Measurements from ENCODE around the gene SYCP2L.

DNA sequence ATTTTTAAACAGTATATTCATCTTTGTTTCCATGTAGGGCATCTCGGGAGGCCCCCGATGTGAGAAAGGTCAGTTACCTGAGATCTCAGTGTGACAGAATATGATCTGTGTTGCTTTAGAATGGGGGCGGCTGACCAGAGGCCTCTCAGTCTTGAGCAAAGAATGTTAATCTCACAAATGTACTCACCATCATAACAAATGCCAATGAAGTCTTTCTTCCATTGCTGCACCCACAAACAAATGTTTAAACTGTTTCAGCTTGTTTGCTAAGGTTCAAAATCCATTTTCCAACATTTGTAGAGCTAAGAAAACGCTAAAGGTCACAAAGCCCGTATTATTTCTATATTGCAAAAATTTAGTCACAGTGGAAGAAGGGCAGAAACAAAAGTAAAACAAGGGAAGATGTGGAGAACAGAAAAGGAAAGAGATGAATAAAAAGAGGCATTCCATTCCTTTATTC is 125.5 kb downstream of the SYCP2L start:
- TF ChIP-seq ZNF274 (IDR thresholded peaks at IDR 0.05; ENCODE audit: low read depth, low read length) (no peak), CTCF (IDR thresholded peaks at IDR 0.05 in 2 of 3, conservative IDR thresholded peaks at IDR 0.05 in 1 of 3; ENCODE audit: borderline replicate concordance in 1 of 3, insufficient read depth in 1 of 3, low read depth in 2 of 3, low read length in 2 of 3) (no peak), POLR2AphosphoS5 (IDR thresholded peaks at IDR 0.05; ENCODE audit: low read depth, low read length) (no peak), RAD21 (IDR thresholded peaks at IDR 0.05; ENCODE audit: low read depth) (no peak), ZFX (IDR thresholded peaks at IDR 0.05) (no peak), POLR2A (IDR thresholded peaks at IDR 0.05; ENCODE audit: borderline replicate concordance, extremely low read depth, insufficient read depth, insufficient read length) (no peak), REST (IDR thresholded peaks at IDR 0.05; ENCODE audit: low read depth) (no peak), TCF7L2 (IDR thresholded peaks at IDR 0.05; ENCODE audit: borderline replicate concordance, extremely low read depth, insufficient read depth, insufficient read length) (no peak), CEBPB (IDR thresholded peaks at IDR 0.05; ENCODE audit: low read depth) (no peak), SP1 (IDR thresholded peaks at IDR 0.05; ENCODE audit: low read depth) (no peak), ATF3 (IDR thresholded peaks at IDR 0.05) (no peak), YY1 (IDR thresholded peaks at IDR 0.05; ENCODE audit: extremely low read depth, insufficient replicate concordance, low read depth, low read length) (no peak)
- TF ChIP-seq, protein P1, sequence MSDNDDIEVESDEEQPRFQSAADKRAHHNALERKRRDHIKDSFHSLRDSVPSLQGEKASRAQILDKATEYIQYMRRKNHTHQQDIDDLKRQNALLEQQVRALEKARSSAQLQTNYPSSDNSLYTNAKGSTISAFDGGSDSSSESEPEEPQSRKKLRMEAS (IDR thresholded peaks at IDR 0.05): no peak
